Measurements from ENCODE around the gene C6orf141.

C6orf141 gene

DNA sequence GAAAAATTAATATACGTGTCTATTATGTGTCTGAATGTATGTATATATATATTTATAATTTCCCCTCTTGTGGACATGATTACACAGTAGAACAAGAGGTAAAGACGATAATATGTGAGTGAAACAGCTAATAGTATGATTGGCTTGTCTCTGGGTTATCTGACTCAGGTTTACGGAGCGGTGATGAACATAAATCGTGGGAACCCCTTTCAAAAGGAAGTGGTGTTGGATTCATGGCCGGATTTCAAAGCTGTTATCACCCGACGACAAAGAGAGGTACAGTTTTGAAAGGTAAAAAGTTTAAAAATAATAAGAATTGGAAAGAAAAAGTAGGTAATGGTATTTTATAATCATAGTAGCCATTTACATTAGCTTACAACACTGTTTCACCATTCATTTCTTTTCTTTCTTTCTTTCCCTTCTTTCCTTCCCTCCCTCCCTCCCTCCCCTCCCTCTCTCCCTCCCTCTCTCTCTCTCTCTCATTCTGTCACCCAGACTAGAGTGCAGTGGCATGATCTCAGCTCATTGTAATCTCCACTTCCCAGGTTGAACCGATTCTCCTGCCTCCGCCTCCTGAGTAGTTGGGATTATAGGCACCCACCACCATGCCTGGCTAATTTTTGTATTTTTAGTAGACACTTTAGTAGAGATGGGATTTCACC lies 34.9 kb upstream of the C6orf141 start:
- TF ChIP-seq GABPA (IDR thresholded peaks at IDR 0.05; ENCODE audit: low read depth): no peak
- no peak for TF ChIP-seq POLR2AphosphoS5 (IDR thresholded peaks at IDR 0.05; ENCODE audit: low read depth)
- TF ChIP-seq SPI1 (IDR thresholded peaks at IDR 0.05; ENCODE audit: borderline replicate concordance, low read depth): no peak
- TF ChIP-seq, protein P1, sequence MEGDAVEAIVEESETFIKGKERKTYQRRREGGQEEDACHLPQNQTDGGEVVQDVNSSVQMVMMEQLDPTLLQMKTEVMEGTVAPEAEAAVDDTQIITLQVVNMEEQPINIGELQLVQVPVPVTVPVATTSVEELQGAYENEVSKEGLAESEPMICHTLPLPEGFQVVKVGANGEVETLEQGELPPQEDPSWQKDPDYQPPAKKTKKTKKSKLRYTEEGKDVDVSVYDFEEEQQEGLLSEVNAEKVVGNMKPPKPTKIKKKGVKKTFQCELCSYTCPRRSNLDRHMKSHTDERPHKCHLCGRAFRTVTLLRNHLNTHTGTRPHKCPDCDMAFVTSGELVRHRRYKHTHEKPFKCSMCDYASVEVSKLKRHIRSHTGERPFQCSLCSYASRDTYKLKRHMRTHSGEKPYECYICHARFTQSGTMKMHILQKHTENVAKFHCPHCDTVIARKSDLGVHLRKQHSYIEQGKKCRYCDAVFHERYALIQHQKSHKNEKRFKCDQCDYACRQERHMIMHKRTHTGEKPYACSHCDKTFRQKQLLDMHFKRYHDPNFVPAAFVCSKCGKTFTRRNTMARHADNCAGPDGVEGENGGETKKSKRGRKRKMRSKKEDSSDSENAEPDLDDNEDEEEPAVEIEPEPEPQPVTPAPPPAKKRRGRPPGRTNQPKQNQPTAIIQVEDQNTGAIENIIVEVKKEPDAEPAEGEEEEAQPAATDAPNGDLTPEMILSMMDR (IDR thresholded peaks at IDR 0.05; ENCODE audit: insufficient read depth, low read length): no peak
- TF ChIP-seq, protein P2, sequence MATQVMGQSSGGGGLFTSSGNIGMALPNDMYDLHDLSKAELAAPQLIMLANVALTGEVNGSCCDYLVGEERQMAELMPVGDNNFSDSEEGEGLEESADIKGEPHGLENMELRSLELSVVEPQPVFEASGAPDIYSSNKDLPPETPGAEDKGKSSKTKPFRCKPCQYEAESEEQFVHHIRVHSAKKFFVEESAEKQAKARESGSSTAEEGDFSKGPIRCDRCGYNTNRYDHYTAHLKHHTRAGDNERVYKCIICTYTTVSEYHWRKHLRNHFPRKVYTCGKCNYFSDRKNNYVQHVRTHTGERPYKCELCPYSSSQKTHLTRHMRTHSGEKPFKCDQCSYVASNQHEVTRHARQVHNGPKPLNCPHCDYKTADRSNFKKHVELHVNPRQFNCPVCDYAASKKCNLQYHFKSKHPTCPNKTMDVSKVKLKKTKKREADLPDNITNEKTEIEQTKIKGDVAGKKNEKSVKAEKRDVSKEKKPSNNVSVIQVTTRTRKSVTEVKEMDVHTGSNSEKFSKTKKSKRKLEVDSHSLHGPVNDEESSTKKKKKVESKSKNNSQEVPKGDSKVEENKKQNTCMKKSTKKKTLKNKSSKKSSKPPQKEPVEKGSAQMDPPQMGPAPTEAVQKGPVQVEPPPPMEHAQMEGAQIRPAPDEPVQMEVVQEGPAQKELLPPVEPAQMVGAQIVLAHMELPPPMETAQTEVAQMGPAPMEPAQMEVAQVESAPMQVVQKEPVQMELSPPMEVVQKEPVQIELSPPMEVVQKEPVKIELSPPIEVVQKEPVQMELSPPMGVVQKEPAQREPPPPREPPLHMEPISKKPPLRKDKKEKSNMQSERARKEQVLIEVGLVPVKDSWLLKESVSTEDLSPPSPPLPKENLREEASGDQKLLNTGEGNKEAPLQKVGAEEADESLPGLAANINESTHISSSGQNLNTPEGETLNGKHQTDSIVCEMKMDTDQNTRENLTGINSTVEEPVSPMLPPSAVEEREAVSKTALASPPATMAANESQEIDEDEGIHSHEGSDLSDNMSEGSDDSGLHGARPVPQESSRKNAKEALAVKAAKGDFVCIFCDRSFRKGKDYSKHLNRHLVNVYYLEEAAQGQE (IDR thresholded peaks at IDR 0.05; ENCODE audit: insufficient replicate concordance, low read depth): no peak
- no peak for DNase-seq (ENCODE audit: low read depth in 1 of 2, low spot score in 1 of 2)
- Histone ChIP-seq H3K27ac (replicated peaks) (no peak overlapping the region), H3K27me3 (ENCODE audit: insufficient read depth, poor library complexity, severe bottlenecking) (no peaks in the 10 kb centered on the region), H3K4me3 (replicated peaks; ENCODE audit: insufficient read depth, low read length) (no peak overlapping the region)

DNA sequence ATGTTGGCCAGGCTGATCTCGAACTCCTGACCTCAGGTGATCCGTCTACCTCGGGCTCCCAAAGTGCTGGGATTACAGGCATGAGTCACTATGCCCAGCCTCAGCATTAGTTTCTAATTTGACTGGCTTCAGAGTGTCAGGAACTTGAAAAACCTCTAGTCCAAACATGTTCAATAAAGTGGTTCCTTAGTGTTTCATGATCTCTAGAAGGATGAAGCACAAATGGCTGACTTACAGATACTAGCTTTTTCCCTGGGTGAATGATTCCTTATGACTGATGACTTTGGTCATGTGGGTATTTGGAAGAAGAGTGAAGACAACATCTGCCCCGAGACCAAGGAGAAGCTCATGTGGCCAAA lies 34.3 kb upstream of the C6orf141 start:
- Histone ChIP-seq H3K27me3 (ENCODE audit: insufficient read depth, poor library complexity, severe bottlenecking) (no peaks in the 10 kb centered on the region), H3K27ac (replicated peaks) (no peak overlapping the region), H3K4me3 (replicated peaks; ENCODE audit: insufficient read depth, low read length) (no peak overlapping the region)
- TF ChIP-seq POLR2AphosphoS5 (IDR thresholded peaks at IDR 0.05; ENCODE audit: low read depth) (no peak), GABPA (IDR thresholded peaks at IDR 0.05; ENCODE audit: low read depth) (no peak), SPI1 (IDR thresholded peaks at IDR 0.05; ENCODE audit: borderline replicate concordance, low read depth) (no peak)
- TF ChIP-seq, protein P2 (IDR thresholded peaks at IDR 0.05; ENCODE audit: insufficient replicate concordance, low read depth): no peak
- TF ChIP-seq, protein P1 (IDR thresholded peaks at IDR 0.05; ENCODE audit: insufficient read depth, low read length): no peak
- DNase-seq (ENCODE audit: low read depth in 1 of 2, low spot score in 1 of 2): no peak

DNA sequence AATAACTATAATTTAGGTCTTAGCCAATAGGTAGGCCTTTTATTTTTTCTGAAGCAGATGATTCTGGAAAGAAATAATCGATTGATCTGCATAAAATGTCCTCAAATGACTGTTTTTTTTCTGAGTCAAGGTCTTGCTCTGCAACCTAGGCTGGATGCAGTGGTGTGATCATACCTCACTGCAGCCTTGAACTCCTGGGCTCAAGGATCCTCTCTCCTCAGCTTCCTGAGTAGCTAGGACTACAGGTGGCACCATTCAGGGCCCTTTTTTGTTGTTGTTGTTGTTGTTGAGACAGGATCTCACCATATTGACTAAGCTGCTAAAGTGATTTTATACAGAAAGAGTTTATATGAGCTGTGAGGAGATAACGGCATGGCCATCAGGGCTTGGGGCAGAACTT lies 32.5 kb upstream of the C6orf141 start:
- TF ChIP-seq, protein P2 (IDR thresholded peaks at IDR 0.05; ENCODE audit: insufficient replicate concordance, low read depth): no peak
- TF ChIP-seq POLR2AphosphoS5 (IDR thresholded peaks at IDR 0.05; ENCODE audit: low read depth) (no peak), GABPA (IDR thresholded peaks at IDR 0.05; ENCODE audit: low read depth) (no peak)
- TF ChIP-seq, protein P1 (IDR thresholded peaks at IDR 0.05; ENCODE audit: insufficient read depth, low read length): no peak
- Histone ChIP-seq H3K4me3 (replicated peaks; ENCODE audit: insufficient read depth, low read length) (no peak overlapping the region), H3K27me3 (ENCODE audit: insufficient read depth, poor library complexity, severe bottlenecking) (no peaks in the 10 kb centered on the region), H3K27ac (replicated peaks) (no peak overlapping the region)
- no peak for DNase-seq (ENCODE audit: low read depth in 1 of 2, low spot score in 1 of 2)

Data from HL-60 (cell line).